Suppressor macrophage (primary cell): ENCODE data around the gene DDX53.

Source experiments
- DNase-seq, 4 experiments: peaks; one replicate each; pipeline ENCODE4 v3.0.0-alpha.2; 2020 to 2022
- total RNA-seq, 17 experiments: gene quantifications; one replicate each; lab custom pipeline; 2026; ENCODE audit warnings: mixed read lengths in 6 of 17, inconsistent platforms in 3 of 17; lab: John Stamatoyannopoulos, UW

Gene DDX53
- total RNA-seq, result 0 to 0.66 (median 0) reads per million in 17 experiments

DNA sequence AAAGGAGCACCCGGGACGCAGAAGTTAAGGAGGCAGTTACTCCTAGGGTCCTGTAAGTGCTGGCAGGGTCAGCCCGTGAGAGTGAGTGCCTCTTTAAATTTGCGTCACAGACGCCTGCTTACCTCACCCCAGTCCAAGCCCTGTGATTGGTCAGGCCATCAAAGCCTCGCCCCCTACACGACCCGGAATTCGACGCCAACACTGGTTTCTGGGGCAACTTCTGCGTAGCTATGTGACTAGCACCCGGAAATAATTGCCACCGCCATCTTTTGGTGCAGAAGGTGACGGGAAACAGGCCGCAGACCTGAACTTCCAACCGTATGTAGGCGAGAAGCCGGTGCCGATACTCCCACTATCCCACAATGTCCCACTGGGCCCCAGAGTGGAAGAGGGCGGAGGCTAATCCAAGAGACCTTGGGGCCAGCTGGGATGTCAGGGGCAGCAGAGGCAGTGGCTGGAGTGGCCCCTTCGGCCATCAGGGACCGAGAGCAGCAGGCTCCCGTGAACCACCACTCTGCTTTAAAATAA is at the start of gene DDX53:
TSS of gene DDX53 (plus strand) at position 265 of the 528 bp plus-strand sequence. CDS start at position 363, 98 bp downstream.
- no peak for DNase-seq

DNA sequence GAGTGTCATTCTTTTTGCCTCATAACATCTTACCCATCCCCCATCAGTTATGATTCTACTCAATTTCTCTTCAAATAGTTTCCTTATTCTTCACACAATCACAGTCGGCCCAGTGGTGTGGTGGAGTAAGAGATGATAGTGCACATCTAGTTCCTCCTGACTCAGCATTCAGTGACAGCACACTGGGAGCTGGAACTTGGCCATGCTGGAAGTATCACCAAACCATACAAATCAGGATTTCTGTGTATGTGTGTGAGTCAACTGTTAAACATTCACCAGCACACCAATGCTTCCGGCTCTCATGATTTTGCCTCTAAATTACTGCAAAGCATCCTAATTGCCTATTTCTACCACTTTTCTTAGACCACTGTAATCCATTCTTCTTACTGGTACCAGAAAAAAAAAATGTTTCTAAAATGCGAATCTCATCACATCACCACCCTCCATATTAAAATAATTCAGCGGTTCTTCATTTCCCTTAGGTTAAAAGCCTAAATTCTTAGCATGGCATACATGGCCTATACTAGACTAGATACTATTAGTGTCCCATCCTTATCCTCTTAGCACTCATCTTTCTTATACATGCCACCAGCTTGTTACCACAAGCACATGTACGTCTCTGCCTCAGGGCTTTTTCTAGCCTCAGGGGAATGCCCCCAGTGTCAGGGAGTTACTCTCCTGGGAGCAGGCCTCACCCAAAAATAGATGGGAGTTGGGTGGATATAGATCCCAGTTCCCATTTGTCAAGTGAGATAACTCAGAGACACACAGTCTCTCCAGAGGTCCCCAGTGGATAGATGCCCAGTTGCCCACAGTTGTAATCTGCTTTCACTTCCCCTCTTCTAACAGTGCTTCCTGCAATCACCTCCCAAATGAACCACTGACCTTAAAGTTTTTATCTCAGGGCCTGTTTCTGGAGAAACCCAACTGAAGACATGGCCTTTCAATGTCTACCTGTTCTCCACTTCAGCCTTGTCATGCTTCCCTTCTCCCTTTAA is 49.2 kb upstream of the DDX53 start:
- DNase-seq, result peak; percentile 4 to 36 (median 22)

DNA sequence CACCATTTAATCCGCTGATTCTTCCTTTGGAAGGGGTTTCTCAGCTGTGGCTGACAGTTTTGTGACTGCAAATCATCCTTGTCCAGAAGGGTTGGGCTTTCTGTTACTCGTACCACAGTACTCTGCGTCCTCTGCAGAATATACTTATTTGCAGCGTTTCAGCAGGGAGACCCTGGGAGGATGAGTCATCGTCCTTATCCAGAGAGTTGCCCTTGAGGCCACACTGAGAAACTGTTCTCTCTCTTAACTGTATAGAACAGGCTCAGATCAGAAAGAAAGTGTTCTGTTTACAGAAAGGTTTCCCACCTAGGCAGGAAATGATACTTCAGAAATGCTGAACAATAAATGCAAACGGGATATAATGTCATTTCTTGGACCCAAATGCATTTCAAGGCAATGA is 47.8 kb upstream of the DDX53 start:
- no peak for DNase-seq

DNA sequence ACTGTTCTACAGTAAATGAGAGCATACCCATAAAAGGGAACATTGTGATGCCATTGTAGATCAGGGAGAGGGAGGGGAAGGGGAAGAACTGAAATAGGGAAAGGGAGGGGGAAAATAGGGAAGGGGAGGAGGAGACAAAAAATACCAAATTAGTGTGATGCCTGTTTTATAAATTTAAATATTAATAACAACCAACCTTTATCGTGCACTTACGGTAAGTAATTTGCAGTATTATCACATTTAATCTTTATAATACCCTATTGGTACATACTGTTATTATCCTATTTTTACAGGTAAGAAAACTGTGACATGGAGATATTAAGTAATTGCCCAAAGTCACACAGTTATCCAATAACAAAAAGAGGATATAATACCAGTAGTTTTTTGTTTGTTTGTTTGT is 41.5 kb upstream of the DDX53 start:
- DNase-seq, result peak in 1 of 4 experiments; percentile 0

DNA sequence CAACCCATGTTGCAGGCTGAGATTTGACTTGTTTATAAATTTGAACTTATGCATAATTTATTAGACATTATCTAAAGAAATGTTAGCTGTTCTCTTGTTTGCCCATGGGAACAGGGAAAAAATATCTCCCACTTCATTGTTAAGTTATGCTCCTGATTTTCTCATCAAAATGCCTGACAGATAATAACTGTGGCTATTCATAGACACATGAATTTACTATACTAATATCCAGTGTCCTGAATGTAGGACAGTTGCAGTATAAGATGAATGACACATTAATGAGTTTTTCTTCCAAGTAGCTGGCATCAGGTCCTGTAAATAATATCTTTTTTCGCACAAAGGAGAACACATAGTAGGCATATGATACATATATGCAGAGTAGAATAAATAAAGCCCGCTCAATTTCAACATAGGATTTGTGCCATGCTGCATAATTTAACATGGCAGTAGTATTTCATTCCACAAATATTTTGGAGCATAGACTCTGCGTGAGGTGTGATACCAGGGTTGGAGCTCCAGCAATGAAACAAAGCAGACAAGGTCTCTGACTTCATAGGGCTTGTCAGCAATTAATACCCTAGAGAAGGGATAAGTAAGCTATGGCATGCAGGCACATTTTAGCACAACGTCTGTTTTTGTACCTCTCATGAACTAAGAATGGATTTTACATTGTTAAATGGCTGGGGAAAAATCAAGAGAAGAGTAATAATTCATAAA is 40.4 kb upstream of the DDX53 start:
- DNase-seq, result no peak

DNA sequence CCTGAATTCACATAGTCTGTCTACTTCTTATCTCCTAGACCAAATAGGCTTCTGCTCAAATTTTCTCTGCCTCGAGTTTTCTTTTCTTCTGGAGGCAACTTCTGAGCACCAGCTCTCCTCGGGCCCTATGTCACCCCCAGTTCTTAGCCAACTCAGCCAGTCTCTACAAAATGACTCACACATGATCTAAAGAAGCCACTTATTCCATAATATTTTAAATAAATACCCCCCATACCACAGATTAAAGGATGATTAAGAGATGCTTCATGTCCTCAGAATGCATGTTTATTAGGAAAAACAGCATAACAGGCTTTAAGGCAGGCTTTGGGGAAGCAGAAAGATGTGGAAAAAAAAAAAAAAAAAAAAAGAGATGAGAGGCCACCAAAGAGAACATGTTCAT is 36.6 kb upstream of the DDX53 start:
- no peak for DNase-seq

DNA sequence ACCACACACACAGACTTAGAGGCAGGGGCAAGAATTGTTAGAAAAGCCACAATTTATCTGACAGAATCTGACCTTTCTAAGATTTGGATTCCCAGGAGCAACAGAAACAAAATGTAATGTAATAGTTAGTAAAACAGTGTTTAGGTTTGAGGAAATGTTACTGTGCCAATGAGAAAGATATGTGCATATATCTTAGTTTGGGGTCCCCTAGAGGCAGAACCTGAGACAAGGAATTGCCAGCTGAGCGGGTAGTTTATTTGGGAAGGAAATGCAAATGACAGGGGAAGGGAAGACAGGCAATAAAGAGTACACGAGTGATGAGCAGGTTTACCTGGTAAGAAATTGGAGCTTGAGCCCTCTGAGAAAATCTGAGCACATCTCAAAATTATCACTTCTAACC is 31.3 kb upstream of the DDX53 start:
- DNase-seq, result no peak

DNA sequence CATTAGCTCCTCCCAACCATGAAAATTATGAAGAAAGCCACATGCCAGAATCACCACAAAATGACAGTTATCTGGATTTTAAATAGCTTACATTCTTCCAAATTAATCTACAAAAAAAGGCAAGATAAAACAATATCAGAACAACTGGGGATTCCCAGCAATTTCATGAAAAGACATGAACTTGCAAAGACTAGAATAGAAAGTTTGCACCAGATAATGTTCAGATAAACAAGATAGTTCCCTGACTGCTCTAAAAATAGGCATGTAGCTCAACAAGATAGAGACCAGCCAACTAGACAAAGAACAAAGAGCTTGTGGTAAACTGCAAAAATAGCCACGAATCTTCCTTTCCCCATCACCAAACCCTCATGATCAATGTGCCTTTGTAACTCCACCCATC is 30.3 kb upstream of the DDX53 start:
- DNase-seq, result no peak

DNA sequence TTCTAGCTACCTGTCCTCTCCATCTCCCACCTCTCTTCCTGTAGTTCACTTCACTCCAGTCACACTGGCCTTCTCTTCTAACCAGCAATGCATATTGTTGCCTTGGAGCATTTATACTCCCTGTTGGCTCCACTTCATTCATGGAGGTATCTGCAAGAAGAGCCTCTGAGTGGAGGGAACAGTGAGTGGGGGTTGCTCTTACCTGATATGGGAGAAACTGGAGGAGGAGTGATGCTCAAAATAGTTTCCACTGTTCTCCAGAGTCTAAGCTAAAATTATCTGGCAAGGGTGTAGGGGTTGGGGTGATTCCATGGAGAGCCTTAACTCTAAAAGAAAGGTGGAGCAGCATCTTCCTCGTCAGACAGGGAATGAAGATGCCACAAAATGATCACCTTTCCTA is 28.9 kb upstream of the DDX53 start:
- DNase-seq, result no peak

DNA sequence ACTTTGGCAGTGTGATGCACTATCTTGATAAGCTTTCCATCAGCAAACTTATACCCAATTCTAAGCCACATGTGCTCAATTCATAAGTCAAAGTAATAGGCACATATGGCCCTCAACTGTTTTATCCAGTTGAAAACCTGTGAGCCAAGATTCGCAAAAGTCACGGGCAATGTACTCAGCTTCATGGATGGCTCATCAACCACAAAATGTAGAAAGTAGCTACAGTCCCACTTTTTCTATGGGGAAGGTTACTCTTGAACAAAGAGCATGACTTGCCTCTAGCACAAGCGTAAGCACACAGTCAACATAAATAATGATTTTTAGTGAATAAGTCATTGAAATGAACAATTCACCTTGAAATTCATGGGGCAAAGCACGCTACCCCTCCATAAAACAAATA is 25.1 kb upstream of the DDX53 start:
- no peak for DNase-seq

DNA sequence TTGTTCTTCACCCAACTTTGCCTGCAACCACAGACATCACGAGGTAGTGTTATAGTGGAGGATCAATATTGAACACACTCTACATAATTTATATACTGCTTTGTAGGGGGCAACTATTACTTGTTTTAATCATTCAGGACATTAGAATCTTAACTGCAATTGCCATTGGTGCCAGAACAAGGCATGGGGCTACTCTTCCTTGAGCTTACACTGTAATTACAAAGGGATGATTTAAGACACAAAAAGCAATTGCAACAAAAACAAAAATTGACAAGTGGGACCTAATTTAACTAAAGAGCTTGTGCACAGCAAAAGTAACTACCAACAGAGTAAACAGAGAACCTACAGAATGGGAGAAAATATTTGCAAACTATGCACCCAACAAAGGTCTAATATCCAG is 24.0 kb upstream of the DDX53 start:
- no peak for DNase-seq

DNA sequence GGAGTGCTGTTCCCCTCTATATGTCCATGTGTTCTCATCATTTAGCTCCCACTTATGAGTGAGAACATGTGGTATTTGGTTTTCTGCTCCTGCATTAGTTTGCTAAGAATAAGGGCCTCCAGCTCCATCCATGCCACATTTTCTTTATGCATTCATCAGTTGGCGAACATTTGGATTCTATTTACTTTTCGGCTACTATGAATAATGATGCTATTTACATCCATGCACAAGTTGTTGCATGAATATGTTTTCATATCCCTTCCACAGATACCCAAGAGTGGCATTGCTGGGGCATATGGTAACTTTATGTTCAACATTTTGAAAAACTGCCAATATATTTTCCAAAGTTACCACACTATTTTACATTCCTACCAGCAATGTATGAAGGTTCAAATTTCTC is 13.8 kb upstream of the DDX53 start:
- no peak for DNase-seq

DNA sequence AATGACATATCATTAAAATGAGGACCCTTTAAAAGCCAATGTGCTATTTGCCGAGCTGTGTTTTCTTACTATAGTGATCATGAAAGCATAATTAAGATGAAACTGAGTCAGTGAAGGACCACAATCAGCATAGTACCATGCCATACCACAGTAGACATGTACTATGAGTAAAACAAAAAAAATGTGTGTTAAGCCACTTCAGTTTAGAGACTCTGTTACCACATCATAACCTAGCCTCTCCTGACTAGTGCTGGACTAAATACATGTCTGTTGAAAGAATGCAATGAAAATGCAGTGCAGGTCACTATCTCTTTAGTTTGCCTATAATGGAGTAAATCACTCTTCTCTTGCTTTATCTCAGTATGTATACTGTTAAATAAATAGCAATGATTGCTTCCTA is 12.3 kb upstream of the DDX53 start:
- DNase-seq, result no peak

DNA sequence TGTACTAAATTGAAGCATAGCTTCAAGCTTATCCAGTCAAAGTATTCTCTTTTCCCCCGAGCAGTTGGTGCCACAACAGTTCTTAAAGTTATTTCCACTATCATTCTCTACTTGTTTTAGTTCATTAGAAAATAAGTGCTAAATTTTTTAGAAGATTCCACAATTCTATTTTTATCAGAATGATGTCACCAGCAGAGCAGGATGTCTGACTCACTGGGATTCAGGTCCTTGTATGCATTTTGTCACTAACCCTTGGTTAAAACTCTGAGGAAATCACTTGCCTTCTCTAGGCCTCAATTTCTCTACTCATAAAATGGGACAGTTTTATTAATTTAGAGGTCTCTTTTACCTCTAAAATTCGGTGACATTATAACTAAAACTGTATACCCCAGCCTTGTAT is 3.4 kb downstream of the DDX53 start:
- DNase-seq, result peak in 2 of 4 experiments; percentile 0 to 1

DNA sequence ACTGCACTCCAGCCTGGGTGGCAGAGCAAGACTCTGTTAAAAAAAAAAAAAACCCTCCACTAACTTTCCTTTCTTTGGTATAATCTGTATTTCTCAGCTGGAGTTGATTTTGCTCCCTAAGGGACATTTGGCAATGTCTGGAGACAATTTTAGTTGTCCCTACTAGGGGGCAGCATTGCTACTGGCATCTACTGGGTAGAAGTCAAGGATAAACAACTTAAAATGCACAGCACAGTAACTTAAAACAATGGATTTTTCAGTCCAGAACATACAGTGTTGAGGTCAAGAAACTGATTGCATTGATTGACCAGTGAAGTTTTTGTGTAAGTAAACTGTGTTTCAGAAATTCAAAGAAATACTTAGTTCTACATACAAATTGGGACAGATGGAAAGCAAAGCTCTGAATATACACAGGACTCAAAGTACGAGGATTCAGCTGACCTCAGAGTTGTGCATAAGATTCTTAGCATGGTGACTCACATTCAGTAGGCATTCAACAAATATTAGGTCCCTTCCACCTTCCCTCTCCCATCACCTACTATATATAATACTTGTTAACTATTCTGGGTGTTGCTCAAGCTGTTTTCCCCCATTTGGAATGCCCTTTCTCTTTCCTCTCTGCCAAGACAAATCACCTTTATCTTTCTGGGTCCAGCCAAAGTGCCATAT is 8.8 kb downstream of the DDX53 start:
- DNase-seq, result peak in 2 of 4 experiments; percentile 8

DNA sequence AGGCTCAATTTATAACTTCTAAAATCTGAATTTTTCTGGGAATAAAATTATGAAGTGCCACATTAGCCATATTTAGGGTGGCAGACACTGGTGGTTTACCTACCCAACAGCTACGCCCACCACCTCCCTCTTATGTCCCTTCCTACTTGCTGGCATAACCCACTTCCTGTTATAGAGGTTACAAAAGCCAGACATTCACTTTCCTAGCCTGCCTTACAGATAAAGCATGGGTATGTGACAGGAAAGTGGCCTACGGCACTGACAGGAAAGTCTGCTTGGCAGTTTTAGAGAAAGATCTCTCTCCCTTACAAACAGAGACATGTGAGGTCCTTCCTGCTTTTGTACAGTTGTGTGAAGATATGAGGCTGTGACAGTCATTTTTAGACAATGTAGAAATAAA is 12.4 kb downstream of the DDX53 start:
- DNase-seq, result peak; percentile 0 to 25 (median 14)

DNA sequence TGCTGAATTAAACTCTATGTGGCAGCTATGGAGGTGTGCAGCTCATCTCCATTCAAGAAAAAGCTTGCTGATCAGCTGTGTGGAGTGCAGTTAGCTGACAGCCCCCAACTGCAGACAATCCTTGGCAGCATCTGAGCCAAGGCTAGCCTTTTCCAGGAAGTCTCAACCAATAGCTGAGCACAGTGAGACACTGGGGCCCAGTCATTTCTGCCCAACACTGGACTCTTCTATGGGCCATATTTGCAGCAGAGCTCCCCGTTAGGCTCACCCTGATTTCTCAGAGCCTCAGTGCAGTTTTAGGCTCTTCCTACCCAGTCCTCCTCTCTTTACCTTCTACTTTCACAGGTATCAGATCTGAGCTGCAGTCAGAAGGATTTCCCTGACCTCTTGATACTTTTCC is 12.9 kb downstream of the DDX53 start:
- DNase-seq, result no peak

DNA sequence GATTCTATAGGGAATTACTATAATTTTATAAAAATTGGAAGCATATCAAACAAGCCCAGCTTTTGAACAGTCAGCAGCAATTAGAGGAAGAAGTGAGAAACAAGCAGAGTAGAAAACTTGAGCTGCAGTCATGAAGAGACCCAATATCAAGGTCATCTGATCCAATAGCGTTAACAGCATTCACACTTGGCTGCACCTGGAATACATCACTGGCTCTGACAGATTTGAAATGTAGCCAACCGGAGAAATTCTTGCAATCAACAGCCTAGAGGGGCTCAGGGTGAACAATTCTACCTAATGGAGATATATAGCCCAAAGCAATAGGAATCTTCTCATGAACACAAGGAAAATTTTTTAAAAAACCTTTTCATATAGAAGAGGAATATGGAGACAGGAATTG is 13.6 kb downstream of the DDX53 start:
- DNase-seq, result no peak

DNA sequence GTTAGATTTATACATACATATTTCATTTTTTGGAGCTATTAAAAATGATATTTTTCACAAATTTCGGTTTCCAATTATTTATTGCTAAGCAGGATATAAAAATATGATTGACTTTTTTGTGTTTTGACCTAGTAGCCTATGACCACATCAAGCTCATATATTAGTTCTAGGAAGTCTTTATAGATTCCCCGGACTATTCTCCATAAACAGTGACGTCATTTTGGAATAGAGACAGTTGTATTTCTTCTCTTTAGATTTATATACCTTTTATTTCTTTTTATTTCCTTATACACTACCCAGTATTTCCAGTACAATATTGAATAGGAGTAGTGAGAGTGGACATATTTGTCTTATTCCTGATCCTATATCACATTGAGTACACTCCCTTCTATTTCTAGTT is 31.8 kb downstream of the DDX53 start:
- no peak for DNase-seq

DNA sequence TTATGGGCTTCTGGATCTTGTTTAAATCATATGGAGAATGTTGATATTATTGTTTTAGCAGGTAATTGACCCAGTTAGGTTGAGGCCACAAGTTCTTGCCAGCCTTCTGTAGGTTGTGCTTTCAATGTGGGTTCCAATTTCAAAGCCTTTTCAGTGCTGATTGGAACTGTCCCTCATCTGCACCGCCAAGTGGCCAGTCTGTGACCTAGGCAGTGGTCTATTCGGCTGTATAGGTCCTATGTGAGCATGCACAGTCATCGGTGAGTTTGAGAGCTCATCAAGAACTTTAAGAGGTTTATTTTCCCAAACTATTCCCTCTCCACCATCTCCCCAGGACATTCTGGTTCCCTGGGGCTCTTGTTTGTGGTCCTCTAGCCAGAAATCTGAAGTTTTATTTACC is 35.7 kb downstream of the DDX53 start:
- DNase-seq, result no peak

DNA sequence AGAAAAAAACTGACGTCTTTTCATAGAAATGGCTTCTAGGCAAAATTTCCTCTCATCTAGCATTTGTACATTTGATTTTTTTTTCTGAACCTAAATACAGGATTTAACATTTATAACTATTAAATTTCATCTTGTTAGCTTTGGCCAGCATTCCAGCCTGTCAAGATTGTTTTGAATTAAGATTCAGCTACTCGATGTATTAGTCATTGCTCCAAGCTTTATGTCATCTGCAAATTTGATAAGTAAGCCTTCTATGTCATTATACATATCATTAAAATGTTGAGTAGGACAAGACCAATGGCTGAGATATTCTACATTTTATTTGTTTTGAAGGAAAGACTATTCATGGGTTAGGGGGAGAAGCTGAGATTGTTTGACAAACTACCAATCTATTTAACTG is 46.7 kb downstream of the DDX53 start:
- DNase-seq, result no peak

DNA sequence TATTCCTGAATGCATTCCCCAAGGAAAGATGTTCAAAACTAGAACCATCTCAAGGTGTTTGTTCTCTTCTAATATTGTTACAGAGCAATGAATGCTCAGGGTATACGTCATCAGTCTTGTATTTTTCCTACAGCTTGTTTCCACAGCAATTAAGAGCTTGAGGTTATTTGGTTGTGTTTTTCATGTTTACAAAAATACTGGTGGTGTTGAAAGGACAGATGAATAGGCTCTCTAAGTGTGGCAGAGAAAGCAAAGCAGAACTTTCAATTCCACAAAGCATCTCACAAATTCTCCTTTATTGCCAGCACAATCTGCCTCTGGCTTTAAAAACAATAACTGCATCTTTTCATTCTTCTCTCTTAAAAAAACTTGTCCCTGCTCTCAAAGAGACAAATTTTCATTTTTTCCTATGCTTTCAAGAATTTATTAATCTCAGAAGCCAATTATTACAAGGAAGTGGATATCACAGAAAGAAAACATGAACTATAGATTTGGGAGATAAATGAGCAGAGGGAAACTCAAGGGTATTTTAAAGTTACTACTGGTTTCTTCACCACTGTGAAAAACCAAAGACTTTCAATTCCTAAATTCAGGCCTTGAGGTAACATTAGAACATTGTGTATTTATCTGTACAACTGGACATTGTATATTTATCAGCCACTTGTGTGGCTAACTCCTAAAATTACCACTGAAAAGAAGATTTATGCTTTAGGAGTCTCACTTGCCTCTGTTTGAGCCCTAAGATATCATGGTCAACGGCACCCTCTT is 49.2 kb downstream of the DDX53 start:
- no peak for DNase-seq
